NCI-H2081 (cell line): ENCODE measurements around the gene IRS2.

Source experiments
- DNase-seq, 2 experiments: peaks; one replicate each; lab custom pipeline; 2025; lab: John Stamatoyannopoulos, UW

The IRS2 gene

GRCh38 chr13:109706015-109706715, 80.2 kb downstream of the IRS2 start:
- DNase-seq = no peak

GRCh38 chr13:109704771-109705635, 81.4 kb downstream of the IRS2 start:
- DNase-seq = peak; percentile 29 to 61

- DNase-seq = no peak
Observed at GRCh38 chr13:109703250-109703649, 83.1 kb downstream of the IRS2 start.
